Panc1 (cell line): Measurements from ENCODE around the gene NDUFV1. TPM values are rescaled to one million over a fixed set of nuclear protein-coding genes. Genes with fewer than 3 reads are reported as not detected.

ENCODE experiments used
- ATAC-seq: fragments of 200-7000 bp; cut with Tn5 transposase; 2 replicates; pipeline ENCODE4 v1.9.1; 2020; ENCODE audit warnings: mild to moderate bottlenecking, moderate library complexity
- BruUV-seq: library from RNA; stranded (reverse); fragments of 400-500 nt; replicated peaks from 2 replicates; lab custom pipeline; 2021; lab: Mats Ljungman, UMichigan
- CTCF ChIA-PET: fragments of 300-600 bp; sonication (Branson Sonifier 250); formaldehyde crosslinking; loops from one replicate; lab custom pipeline; 2022; ENCODE audit warnings: antibody characterized with exemption; lab: Charles Lee
- POLR2A ChIA-PET: fragments of 300-600 bp; sonication (Branson Sonifier 250); formaldehyde crosslinking; loops from one replicate; lab custom pipeline; 2022; ENCODE audit warnings: antibody characterized with exemption; lab: Charles Lee
- DNase-seq: peaks from one replicate; pipeline ENCODE4 v3.0.0-alpha.2; 2010; ENCODE audit warnings: low read depth, low spot score
- H3K27ac ChIP-seq: 2 replicates; pipeline ENCODE4 v1.5.1; 2011; ENCODE audit warnings: mild to moderate bottlenecking, low read length, inconsistent platforms
- H3K27me3 ChIP-seq: fragments of 200-500 bp; sonication (Bioruptor generic); 2 replicates; pipeline ENCODE4 v1.6.0; 2014; ENCODE audit warnings: low read length, inconsistent platforms; ENCODE audit not compliant: control insufficient read depth, insufficient read depth
- H3K36me3 ChIP-seq: fragments of 200-500 bp; sonication (Bioruptor generic); 2 replicates; pipeline ENCODE4 v1.5.1; 2014; ENCODE audit warnings: inconsistent platforms, mild to moderate bottlenecking, low read length, moderate library complexity; ENCODE audit not compliant: control insufficient read depth, insufficient read depth
- H3K4me1 ChIP-seq: 2 replicates; pipeline ENCODE4 v1.5.1; 2011; ENCODE audit warnings: inconsistent platforms, mild to moderate bottlenecking, low read length, moderate library complexity; ENCODE audit not compliant: control insufficient read depth, insufficient read depth
- H3K4me3 ChIP-seq, 2 experiments: 2 replicates each; pipeline ENCODE4 v1.5.1; 2011 to 2012; ENCODE audit warnings: low read depth in 2 of 2, low read length in 2 of 2, mild to moderate bottlenecking in 2 of 2, inconsistent platforms in 1 of 2, moderate library complexity in 1 of 2
- H3K9me3 ChIP-seq: fragments of 200-500 bp; sonication (Bioruptor generic); 2 replicates; pipeline ENCODE4 v1.5.1; 2014; ENCODE audit warnings: low read depth, mild to moderate bottlenecking, inconsistent platforms, low read length, moderate library complexity; ENCODE audit not compliant: control insufficient read depth, insufficient read depth
- CTCF ChIP-seq: fragments of 450-650 bp; IDR thresholded peaks from 2 replicates; pipeline ENCODE4 v1.5.1; 2017; ENCODE audit warnings: mild to moderate bottlenecking
- POLR2AphosphoS5 ChIP-seq: IDR thresholded peaks from 2 replicates; pipeline ENCODE4 v1.6.1; 2012; ENCODE audit warnings: mild to moderate bottlenecking, low read depth, low read length, moderate library complexity
- REST ChIP-seq, 2 experiments: IDR thresholded peaks; 2 replicates each; pipeline ENCODE4 v1.6.1; 2011 to 2012; ENCODE audit warnings: low read depth in 2 of 2, control low read depth in 1 of 2, low read length in 1 of 2, mild to moderate bottlenecking in 1 of 2, moderate library complexity in 1 of 2; ENCODE audit not compliant: insufficient read depth in 1 of 2
- SIN3A ChIP-seq: IDR thresholded peaks from 2 replicates; pipeline ENCODE4 v1.6.1; 2012; ENCODE audit warnings: low read depth, mild to moderate bottlenecking, low read length, moderate library complexity, borderline replicate concordance; ENCODE audit not compliant: insufficient read depth
- TCF7L2 ChIP-seq: IDR thresholded peaks from 2 replicates; pipeline ENCODE4 v1.6.1; 2011; ENCODE audit warnings: mild to moderate bottlenecking, low read depth, low read length, inconsistent platforms
- in situ Hi-C: cut with HindIII; loops from 2 replicates; pipeline ENCODE4 v1.10.0; 2016; ENCODE audit warnings: low sequenced_read_pairs, low pct_unique_long_range_greater_than_20kb
- intact Hi-C: fragments of 100-400 bp; cut with micrococcal nuclease; formaldehyde crosslinking; loops from one replicate; pipeline ENCODE4 v1.10.0; 2022; ENCODE audit not compliant: unreplicated experiment
- total RNA-seq: library from RNA; stranded (reverse); gene quantifications from one replicate; pipeline ENCODE4 v1.2.1, GENCODE V29; 2021; ENCODE audit not compliant: unreplicated experiment

NDUFV1 gene
- total RNA-seq, 1 experiment from 2014 or later = 281 TPM

DNA sequence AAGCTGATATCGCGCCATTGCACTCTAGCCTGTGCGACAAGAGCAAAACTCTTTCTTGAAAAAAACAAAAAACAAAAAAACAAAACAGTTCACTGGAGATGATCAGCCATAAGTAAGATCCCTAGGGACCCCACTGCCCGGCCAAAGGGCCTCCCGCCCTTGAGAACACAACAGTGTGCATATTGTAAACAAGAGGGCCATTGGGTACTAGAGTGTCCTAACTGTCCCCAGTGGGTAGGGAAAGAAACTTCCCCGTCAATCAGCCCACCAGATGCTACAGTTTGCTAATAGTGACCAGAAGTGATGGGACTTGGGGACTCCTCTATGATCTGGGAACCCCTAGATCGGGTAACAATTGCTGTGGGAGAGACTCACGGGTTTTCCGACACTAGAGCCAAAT is 47.5 kb downstream of the NDUFV1 start:
- ChIA-PET POLR2A (interaction anchor here (0.6 kb wide), 1 partner anchor 358 kb away, joined by 3 read pairs; no protein-coding TSS in a partner anchor), CTCF (no interaction called here)
- no TSS peak for BruUV-seq

DNA sequence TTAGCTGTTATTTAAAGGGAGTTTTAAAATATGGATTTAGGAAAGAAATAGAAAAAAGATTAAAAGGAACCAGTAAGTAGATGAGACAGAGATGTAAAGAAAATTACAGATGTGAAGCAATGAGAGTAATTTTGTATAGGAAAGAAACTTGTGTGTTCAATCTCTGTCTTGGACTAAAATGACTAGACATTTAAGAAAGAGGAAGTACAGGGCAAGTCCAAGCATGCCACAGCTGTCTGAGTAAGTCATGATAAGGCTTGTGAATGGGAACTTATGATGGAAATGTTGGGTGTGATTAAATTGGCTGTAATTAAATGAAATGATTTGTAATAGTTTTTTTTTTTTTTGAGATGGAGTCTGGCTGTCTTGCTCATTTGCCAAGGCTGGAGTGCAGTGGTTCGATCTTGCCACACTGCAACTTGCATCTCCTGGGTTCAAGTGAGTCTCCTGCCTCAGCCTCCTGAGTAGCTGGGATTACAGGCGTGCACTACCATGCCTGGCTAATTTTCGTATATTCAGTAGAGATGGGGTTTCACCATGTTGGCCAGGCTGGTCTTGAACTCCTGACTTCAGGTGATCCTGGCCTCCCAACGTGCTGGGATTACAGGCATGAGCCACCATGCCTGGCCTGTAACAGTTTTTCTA is 49.7 kb downstream of the NDUFV1 start:
- no peak for ATAC-seq
- CTCF ChIA-PET = interaction anchor here (0.6 kb wide), 1 partner anchor 12 kb away, joined by 4 read pairs; no protein-coding TSS in a partner anchor

More for the DNA sequence above, 47.5 kb downstream of the NDUFV1 start:
- no peak for TF ChIP-seq REST (IDR thresholded peaks at IDR 0.05; ENCODE audit: insufficient read depth in 1 of 2, low read depth in 2 of 2, low read length in 1 of 2)
- intact Hi-C loops = no loop called here
- Histone ChIP-seq H3K36me3 (no peaks in the 10 kb centered on the region), H3K27me3 (0 out of 2 replicates have a peak, but pooled peaks cover 2% of the 10 kb centered on the region), H3K27ac (no peak overlapping the region), H3K4me3 (no peak overlapping the region), H3K9me3 (no peaks in the 10 kb centered on the region), H3K4me1 (peaks cover 4% of the 10 kb centered on the region; the same call in 1 of the 2 replicates)
- no peak for ATAC-seq
- no peak for DNase-seq
- in situ Hi-C loops = no loop called here

More for the DNA sequence above, 49.7 kb downstream of the NDUFV1 start:
- DNase-seq = no peak
- intact Hi-C loops (no loop called here), in situ Hi-C loops (no loop called here)
- Histone ChIP-seq H3K4me3 (no peak overlapping the region), H3K36me3 (no peaks in the 10 kb centered on the region), H3K27me3 (no peaks in the 10 kb centered on the region), H3K9me3 (no peaks in the 10 kb centered on the region), H3K4me1 (no peaks in the 10 kb centered on the region), H3K27ac (no peak overlapping the region)
- no TSS peak for BruUV-seq
- TF ChIP-seq POLR2AphosphoS5 (no peak), SIN3A (no peak), TCF7L2 (no peak), CTCF (no peak), REST (IDR thresholded peaks at IDR 0.05; ENCODE audit: insufficient read depth in 1 of 2, low read depth in 2 of 2, low read length in 1 of 2) (no peak)
- POLR2A ChIA-PET = no interaction called here
